ENCODE data around the gene ALG11.

ALG11 gene

GRCh38 chr13:51997641-51998330 lies 14.4 kb upstream of the ALG11 start:
- DNase-seq (ENCODE audit: low spot score), result no peak
- FAIRE-seq, result no peak

GRCh38 chr13:51998723-51999509 lies 13.3 kb upstream of the ALG11 start:
- no peak for DNase-seq (ENCODE audit: low spot score)
- FAIRE-seq, result no peak

- DNase-seq (ENCODE audit: low spot score), result no peak
- FAIRE-seq, result no peak
Observed at GRCh38 chr13:51999510-51999911, 12.7 kb upstream of the ALG11 start.

- DNase-seq (ENCODE audit: low spot score) (no peak), FAIRE-seq (no peak)
Observed at GRCh38 chr13:51999921-52000320, 12.3 kb upstream of the ALG11 start.

GRCh38 chr13:52001120-52001731 lies 11.0 kb upstream of the ALG11 start:
- DNase-seq (ENCODE audit: low spot score) (peak; percentile 33), FAIRE-seq (no peak)

GRCh38 chr13:52002361-52002760 lies 9.8 kb upstream of the ALG11 start:
- FAIRE-seq, result no peak
- no peak for DNase-seq (ENCODE audit: low spot score)

- no peak for DNase-seq (ENCODE audit: low spot score)
- no peak for FAIRE-seq
Observed at GRCh38 chr13:52003541-52003940, 8.7 kb upstream of the ALG11 start.

GRCh38 chr13:52004511-52005170 lies 7.6 kb upstream of the ALG11 start:
- DNase-seq (ENCODE audit: low spot score) (no peak), FAIRE-seq (no peak)

- DNase-seq (ENCODE audit: low spot score), result no peak
- no peak for FAIRE-seq
Observed at GRCh38 chr13:52005841-52006522, 6.2 kb upstream of the ALG11 start.

GRCh38 chr13:52006523-52007245 lies 5.5 kb upstream of the ALG11 start:
- no peak for FAIRE-seq
- DNase-seq (ENCODE audit: low spot score), result no peak

- DNase-seq (ENCODE audit: low spot score), result no peak
- FAIRE-seq, result no peak
Observed at GRCh38 chr13:52009946-52010345, 2.3 kb upstream of the ALG11 start.

- no peak for FAIRE-seq
Observed at GRCh38 chr13:52010890-52011631, 1.1 kb upstream of the ALG11 start, which contains the start of gene ATP7B. TSS of gene ATP7B (minus strand) at chr13:52011450. CDS start at chr13:52011337, 113 bp downstream.

GRCh38 chr13:52012512-52012836 lies 276 bp downstream of the ALG11 start:
- FAIRE-seq (no peak), DNase-seq (ENCODE audit: low spot score) (no peak)

More at GRCh38 chr13:52010890-52011631, 1.1 kb upstream of the ALG11 start, which contains the start of gene ATP7B:
- peak; percentile 30 for DNase-seq (ENCODE audit: low spot score)

- FAIRE-seq, result no peak
Observed at GRCh38 chr13:52016296-52016695, 4.1 kb downstream of the ALG11 start.

GRCh38 chr13:52020191-52020590 lies 8.0 kb downstream of the ALG11 start:
- no peak for FAIRE-seq

More at GRCh38 chr13:52016296-52016695, 4.1 kb downstream of the ALG11 start:
- no peak for DNase-seq (ENCODE audit: low spot score)

GRCh38 chr13:52022356-52022755 lies 10.2 kb downstream of the ALG11 start:
- FAIRE-seq, result no peak

More at GRCh38 chr13:52020191-52020590, 8.0 kb downstream of the ALG11 start:
- no peak for DNase-seq (ENCODE audit: low spot score)

GRCh38 chr13:52024481-52024880 lies 12.3 kb downstream of the ALG11 start, which contains the start of gene UTP14C:
TSS of gene UTP14C (plus strand) at chr13:52024691. CDS start at chr13:52028805, 4,114 bp downstream.
- FAIRE-seq (no peak), DNase-seq (ENCODE audit: low spot score) (no peak)

More at GRCh38 chr13:52022356-52022755, 10.2 kb downstream of the ALG11 start:
- DNase-seq (ENCODE audit: low spot score), result no peak

GRCh38 chr13:52025475-52026245 lies 13.5 kb downstream of the ALG11 start:
- DNase-seq (ENCODE audit: low spot score) (no peak), FAIRE-seq (no peak)

- FAIRE-seq, result no peak
Observed at GRCh38 chr13:52026246-52026626, 14.0 kb downstream of the ALG11 start.

More at GRCh38 chr13:52026246-52026626, 14.0 kb downstream of the ALG11 start:
- DNase-seq (ENCODE audit: low spot score), result no peak
